Measurements from ENCODE around the gene CPOX.
A peak's percentile ranks its signal among the peaks of the same experiment; 100 is the strongest.
"Not testable (repeated sequence)": the region's sequence is repeated elsewhere in the genome, so short reads cannot be mapped to it uniquely, and the experiment has no call there.

CPOX gene

DNA sequence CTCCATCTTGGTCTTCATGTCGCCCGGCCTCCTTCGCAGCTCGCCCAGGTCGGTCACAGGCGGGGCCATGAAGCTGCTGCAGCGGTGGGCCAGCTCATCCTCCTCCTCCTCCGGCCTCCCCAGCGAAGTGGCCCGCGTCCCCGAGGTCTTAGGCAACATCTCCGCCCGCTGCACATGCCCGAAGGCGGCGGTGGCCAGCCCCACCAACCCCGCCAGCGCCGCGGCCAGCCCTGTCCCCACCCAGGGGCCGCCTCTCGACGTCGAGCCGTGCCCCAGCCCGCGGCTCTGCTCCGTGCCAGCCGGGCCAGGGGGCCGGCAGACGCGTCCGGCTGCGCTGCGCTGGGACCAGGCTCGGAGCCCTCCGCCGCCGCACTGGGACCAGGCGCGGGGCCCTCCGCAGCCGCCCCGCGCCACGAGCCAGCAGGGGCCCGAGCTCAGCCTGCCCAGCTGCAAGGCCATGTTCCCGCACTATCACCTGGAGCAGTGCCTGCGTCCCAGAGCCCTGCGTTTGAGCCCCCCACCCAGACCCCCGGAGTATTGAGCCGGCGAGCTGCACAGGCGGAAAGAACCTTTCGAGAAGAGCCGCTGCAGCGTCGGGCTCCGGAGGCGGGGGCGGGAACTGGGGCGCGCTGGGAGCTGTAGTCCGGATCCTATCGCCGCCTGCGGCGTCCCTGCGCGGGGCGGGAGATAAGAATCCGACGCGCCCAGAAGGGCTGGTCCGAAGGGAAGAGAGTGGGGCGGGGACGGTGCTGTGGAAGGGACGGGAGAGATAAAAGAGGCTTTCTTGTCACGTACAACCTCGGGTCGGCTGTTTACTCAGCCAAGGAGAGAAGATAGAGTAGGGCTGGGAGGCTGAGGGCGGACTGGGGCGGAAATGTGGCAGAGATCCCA lies at the start of gene CPOX:
Gene CPOX (minus strand): TSS at position 566 of the 891 bp plus-strand sequence. CDS start 107 bp downstream, at position 459.
- H3K4me3 ChIP-seq (ENCODE audit: low read depth, low read length): peak within 1 kb of the TSS; percentile 88
- TF ChIP-seq, protein P1, sequence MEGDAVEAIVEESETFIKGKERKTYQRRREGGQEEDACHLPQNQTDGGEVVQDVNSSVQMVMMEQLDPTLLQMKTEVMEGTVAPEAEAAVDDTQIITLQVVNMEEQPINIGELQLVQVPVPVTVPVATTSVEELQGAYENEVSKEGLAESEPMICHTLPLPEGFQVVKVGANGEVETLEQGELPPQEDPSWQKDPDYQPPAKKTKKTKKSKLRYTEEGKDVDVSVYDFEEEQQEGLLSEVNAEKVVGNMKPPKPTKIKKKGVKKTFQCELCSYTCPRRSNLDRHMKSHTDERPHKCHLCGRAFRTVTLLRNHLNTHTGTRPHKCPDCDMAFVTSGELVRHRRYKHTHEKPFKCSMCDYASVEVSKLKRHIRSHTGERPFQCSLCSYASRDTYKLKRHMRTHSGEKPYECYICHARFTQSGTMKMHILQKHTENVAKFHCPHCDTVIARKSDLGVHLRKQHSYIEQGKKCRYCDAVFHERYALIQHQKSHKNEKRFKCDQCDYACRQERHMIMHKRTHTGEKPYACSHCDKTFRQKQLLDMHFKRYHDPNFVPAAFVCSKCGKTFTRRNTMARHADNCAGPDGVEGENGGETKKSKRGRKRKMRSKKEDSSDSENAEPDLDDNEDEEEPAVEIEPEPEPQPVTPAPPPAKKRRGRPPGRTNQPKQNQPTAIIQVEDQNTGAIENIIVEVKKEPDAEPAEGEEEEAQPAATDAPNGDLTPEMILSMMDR (IDR thresholded peaks at IDR 0.05; ENCODE audit: borderline replicate concordance, insufficient read depth, low read depth, low read length): no peak

DNA sequence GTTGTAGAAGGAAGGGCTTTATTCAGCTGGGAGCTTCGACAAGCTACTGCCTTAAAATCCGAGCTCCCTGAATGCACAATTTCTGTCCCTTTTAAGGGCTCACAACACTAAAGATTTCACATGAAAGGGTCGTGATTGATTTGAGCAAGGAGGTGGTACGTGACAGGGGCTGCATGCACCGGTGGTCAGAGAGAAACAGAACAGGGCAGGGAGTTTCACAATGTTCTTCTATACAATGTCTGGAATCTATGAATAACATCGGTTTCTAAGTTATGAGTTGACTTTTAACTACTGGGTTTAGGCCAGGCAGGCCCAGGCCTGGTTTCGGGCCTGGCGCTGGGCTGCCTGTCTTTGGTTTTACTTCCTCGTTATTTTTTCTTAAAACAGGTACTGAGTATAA lies 49.4 kb upstream of the CPOX start:
- not testable (repeated sequence) for H3K4me3 ChIP-seq (ENCODE audit: low read depth, low read length)

DNA sequence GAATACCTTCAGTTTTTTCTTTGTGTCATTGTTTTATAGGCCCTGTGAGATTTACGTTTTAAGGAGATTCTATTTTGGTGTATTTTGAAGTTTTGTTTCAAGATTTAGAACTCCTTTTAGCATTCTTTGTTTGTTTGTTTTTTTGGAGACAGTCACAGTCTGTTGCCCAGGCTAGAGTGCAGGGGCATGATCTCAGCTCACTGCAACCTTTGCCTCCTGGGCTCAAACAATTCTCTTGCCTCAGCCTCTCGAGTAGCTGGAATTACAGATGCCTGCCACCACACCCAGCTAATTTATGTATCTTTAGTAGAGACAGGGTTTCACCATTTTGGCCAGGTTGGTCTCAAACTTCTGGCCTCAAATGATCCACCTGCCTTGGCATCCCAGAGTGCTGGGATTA lies 48.3 kb upstream of the CPOX start:
- not testable (repeated sequence) for H3K4me3 ChIP-seq (ENCODE audit: low read depth, low read length)

DNA sequence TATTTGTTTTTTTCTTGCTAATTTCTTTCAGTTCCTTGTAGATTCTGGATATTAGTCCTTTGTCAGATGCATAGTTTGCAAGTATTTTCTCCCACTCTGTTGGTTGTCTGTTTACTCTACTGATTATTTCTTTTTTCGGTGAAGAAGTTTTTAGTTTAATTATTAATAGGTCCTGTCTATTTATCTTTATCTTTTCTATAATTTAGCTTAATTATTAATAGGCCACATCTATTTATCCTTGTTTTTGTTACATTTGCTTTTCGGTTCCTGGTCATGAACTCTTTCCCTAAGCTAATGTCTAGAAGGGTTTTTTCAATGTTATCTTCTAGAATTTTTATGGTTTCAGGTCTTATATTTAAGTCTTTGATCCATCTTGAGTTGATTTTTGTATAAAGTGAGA lies 45.1 kb upstream of the CPOX start:
- H3K4me3 ChIP-seq (ENCODE audit: low read depth, low read length): not testable (repeated sequence)

DNA sequence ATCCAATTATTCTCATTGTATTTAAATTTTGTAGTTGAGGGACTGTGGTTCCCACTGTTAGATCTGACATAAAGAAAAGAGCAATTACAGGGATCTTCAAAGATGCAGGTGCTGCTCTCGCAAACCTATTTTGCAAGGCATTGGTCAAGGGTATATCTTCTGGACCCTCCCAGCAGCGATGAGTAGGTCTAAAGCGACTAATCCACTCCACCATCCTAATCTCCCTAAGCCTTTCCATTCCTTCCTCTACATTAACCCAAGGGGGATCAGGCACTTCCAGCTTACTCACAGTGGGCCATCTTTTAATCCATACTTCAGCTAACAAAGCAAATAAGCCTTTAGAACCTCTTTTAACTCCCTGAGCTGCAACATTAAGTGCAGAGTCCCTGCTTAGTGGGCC lies 37.0 kb upstream of the CPOX start:
- TF ChIP-seq, protein P1 (IDR thresholded peaks at IDR 0.05; ENCODE audit: borderline replicate concordance, insufficient read depth, low read depth, low read length): no peak
- H3K4me3 ChIP-seq (ENCODE audit: low read depth, low read length): no peak overlapping the region

DNA sequence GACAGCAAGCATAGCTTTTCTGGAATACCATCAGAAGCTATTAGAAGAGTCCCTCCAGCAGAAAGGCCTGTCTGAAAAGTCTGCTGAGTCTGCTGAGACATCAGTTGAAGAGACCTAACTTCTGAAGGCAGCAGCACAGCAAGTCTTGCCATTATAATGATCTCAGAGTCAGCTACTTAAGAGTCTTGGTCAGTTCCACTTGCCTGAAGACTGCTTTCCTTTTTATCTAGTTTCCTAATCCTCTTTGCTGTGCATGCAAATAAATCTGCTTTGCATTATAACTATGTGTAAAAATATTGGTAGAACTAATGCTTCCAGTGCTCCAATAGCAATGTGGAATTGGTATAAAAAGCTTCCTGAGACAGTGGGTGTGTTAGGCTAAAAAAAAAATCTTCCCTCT lies 34.9 kb upstream of the CPOX start:
- TF ChIP-seq, protein P1 (IDR thresholded peaks at IDR 0.05; ENCODE audit: borderline replicate concordance, insufficient read depth, low read depth, low read length): no peak
- no peak overlapping the region for H3K4me3 ChIP-seq (ENCODE audit: low read depth, low read length)

DNA sequence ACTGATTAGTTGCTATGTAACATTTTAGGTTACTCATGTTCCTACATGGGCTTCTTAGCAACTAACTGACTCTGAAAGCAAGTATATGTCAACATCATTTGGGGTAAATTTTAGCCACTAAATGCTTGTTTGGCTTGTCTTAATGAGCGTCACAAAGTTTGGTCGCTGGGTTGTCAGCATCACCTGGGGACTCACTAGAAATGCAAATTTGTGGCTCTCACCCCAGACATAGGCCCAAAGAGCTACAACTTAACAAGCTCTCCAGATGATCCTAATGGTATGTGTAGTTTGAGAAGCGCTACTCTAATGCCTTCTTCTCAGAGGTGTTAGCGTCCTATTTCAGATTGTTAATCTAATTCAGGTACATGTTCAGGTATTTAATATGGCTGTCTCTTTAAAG lies 32.7 kb upstream of the CPOX start:
- H3K4me3 ChIP-seq (ENCODE audit: low read depth, low read length): no peak overlapping the region
- TF ChIP-seq, protein P1 (IDR thresholded peaks at IDR 0.05; ENCODE audit: borderline replicate concordance, insufficient read depth, low read depth, low read length): no peak

DNA sequence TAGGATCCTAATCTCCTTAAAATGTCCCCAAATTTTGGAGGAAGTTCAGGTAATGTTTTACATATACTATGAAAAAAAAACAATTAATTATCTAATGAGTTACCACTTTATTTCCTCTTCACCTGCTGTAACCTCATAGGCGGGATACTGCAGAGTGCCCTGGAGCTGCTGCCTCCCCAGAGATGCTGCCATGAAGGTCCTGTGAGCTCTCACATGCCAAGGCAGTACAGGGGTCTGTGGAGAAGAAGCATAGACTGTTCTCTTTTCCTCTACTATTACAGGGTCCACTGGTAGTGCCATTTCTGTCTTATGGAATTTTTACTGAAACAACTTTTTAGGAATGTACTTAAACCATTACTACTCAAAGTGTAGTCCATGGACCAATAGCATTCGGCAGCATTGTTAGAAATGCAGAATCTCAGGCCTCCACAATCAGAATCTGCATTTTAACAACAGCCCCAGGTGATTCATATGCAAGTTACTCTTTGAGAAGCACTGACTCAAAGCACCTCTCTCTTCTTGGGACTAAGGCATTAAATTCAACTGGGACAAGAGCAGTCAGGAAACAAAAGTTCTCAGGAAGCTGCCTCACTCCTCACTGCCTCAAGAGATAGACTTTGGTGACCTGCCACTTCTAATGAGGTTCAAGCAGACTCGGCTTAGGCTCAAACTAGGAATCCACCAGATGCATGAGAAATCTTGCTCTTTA lies 30.3 kb upstream of the CPOX start:
- TF ChIP-seq, protein P1 (IDR thresholded peaks at IDR 0.05; ENCODE audit: borderline replicate concordance, insufficient read depth, low read depth, low read length): no peak
- H3K4me3 ChIP-seq (ENCODE audit: low read depth, low read length): no peak overlapping the region

Measured in GM12875 (cell line).